Skin of body (tissue), 2 donors: ENCODE measurements around the gene QRICH2. TPM values are rescaled to one million over a fixed set of nuclear protein-coding genes. Genes with fewer than 3 reads are reported as not detected.
"Not testable (repeated sequence)": the region's sequence is repeated elsewhere in the genome, so short reads cannot be mapped to it uniquely, and the experiment has no call there.

ENCODE experiments used
- DNase-seq: peaks from one replicate; lab custom pipeline; 2025; lab: John Stamatoyannopoulos, UW
- total RNA-seq: library from RNA; depleted of rRNA; stranded (reverse); fragments of >200 nt; gene quantifications from one replicate; pipeline ENCODE4 v1.2.3, GENCODE V29; 2014

The QRICH2 gene
- total RNA-seq, 1 donor from 2014 or later: 2.5 TPM

GRCh38 chr17:76331083-76331482 is 23.0 kb upstream of the QRICH2 start:
- no peak for DNase-seq

GRCh38 chr17:76329664-76330063 is 21.6 kb upstream of the QRICH2 start:
- DNase-seq: no peak

- no peak for DNase-seq
These were observed 19.6 kb upstream of the QRICH2 start for GRCh38 chr17:76327696-76328095.

GRCh38 chr17:76326306-76326705 is 18.2 kb upstream of the QRICH2 start:
- DNase-seq: no peak

- no peak for DNase-seq
These were observed 10.5 kb upstream of the QRICH2 start for GRCh38 chr17:76318586-76318985.

GRCh38 chr17:76317535-76317934 is 9.5 kb upstream of the QRICH2 start:
- DNase-seq: no peak

GRCh38 chr17:76314392-76315227 is 6.5 kb upstream of the QRICH2 start:
- no peak for DNase-seq

- no peak for DNase-seq
These were observed 4.7 kb upstream of the QRICH2 start for GRCh38 chr17:76312735-76313134.

GRCh38 chr17:76309461-76309860 is 1.4 kb upstream of the QRICH2 start:
- DNase-seq: no peak

GRCh38 chr17:76307299-76307965 is 644 bp downstream of the QRICH2 start:
- no peak for DNase-seq

GRCh38 chr17:76305135-76305454 is 3.0 kb downstream of the QRICH2 start:
- not testable (repeated sequence) for DNase-seq

- no peak for DNase-seq
These were observed 3.6 kb downstream of the QRICH2 start for GRCh38 chr17:76304226-76305134.

- no peak for DNase-seq
These were observed 10.6 kb downstream of the QRICH2 start for GRCh38 chr17:76297436-76297835.

GRCh38 chr17:76296889-76297288 is 11.2 kb downstream of the QRICH2 start:
- no peak for DNase-seq

- no peak for DNase-seq
These were observed 11.9 kb downstream of the QRICH2 start for GRCh38 chr17:76296186-76296585.

GRCh38 chr17:76293106-76293505 is 15.0 kb downstream of the QRICH2 start:
- no peak for DNase-seq

GRCh38 chr17:76292567-76292966 is 15.5 kb downstream of the QRICH2 start:
- DNase-seq: no peak

GRCh38 chr17:76281573-76282371 is 26.3 kb downstream of the QRICH2 start:
- DNase-seq: no peak

- DNase-seq: no peak
These were observed 27.4 kb downstream of the QRICH2 start for GRCh38 chr17:76280650-76281049.

GRCh38 chr17:76279742-76280287 is 28.3 kb downstream of the QRICH2 start:
- no peak for DNase-seq
